ENCODE measurements around the gene LHFPL2.

GRCh38 chr5:78644129-78644528 is 4.4 kb downstream of the LHFPL2 start:
- TF ChIP-seq POLR2A (IDR thresholded peaks at IDR 0.05) (no peak), CTCF (IDR thresholded peaks at IDR 0.05) (no peak)

All from uterus (tissue), 2 donors.